Heart left ventricle (tissue), 16 donors: ENCODE measurements around the gene ADAMTS20. TPM values are rescaled to one million over a fixed set of nuclear protein-coding genes. Genes with fewer than 3 reads are reported as not detected.

Source experiments
- ATAC-seq, 4 donors: fragments of 200-7000 bp; cut with Tn5 transposase; one replicate each; pipeline ENCODE4 v1.9.1; 2020 to 2022; ENCODE audit warnings: moderate library complexity in 4 of 4, mild to moderate bottlenecking in 3 of 4, moderate number of reproducible peaks in 1 of 4
- DNase-seq, 5 donors: peaks; one replicate each; pipeline ENCODE4 v3.0.0-alpha.2; 2020
- H3K27ac ChIP-seq, 12 donors: fragments of 200-600 bp; sonication (generic) in 4 of 12; one replicate each; pipeline versions ENCODE4 v1.5.0 to v1.8.0; 2016 to 2022; ENCODE audit warnings: mild to moderate bottlenecking in 2 of 12
- H3K27me3 ChIP-seq, 9 donors: fragments of 200-600 bp; sonication (generic) in 2 of 9; one replicate each; pipeline versions ENCODE4 v1.5.1 to v1.8.0; 2016 to 2022; ENCODE audit warnings: mild to moderate bottlenecking in 3 of 9
- H3K36me3 ChIP-seq, 9 donors: fragments of 200-600 bp; sonication (generic) in 2 of 9; one replicate each; pipeline versions ENCODE4 v1.5.0 to v1.8.0; 2018 to 2022; ENCODE audit warnings: mild to moderate bottlenecking in 2 of 9
- H3K4me1 ChIP-seq, 12 donors: fragments of 200-600 bp; sonication (generic) in 4 of 12; one replicate each; pipeline versions ENCODE4 v1.5.0 to v1.8.0; 2016 to 2022; ENCODE audit warnings: mild to moderate bottlenecking in 3 of 12
- H3K4me3 ChIP-seq, 12 donors: fragments of 200-600 bp; sonication (generic) in 4 of 12; one replicate each; pipeline versions ENCODE4 v1.5.0 to v1.8.0; 2017 to 2022; ENCODE audit warnings: mild to moderate bottlenecking in 9 of 12, moderate library complexity in 4 of 12
- H3K9me3 ChIP-seq, 12 donors: fragments of 200-600 bp; sonication (generic) in 4 of 12; one replicate each; pipeline versions ENCODE4 v1.5.0 to v1.8.0; 2016 to 2022; ENCODE audit warnings: mild to moderate bottlenecking in 1 of 12
- POLR2A ChIP-seq, 2 donors: fragments of 450-650 bp; IDR thresholded peaks; one replicate each; pipeline ENCODE4 v1.6.1; 2017; ENCODE audit warnings: antibody characterized with exemption in 2 of 2, mild to moderate bottlenecking in 2 of 2, moderate library complexity in 2 of 2
- WGBS, 4 donors: extraction: QIAGEN DNeasy Blood & Tissue Kit in 2 of 4; methylation state at CpG; one replicate each; pipeline versions ENCODE4 v1.1.5 to v1.1.7; 2013 to 2018; 5-methylcytosine and 5-hydroxymethylcytosine counted together
- intact Hi-C, 10 donors: fragments of 100-400 bp; cut with DNase I; formaldehyde crosslinking; loops; one replicate each; pipeline versions ENCODE4 v1.11.1 to v1.14.2; 2022
- polyA plus RNA-seq, 2 donors: library from polyadenylated mRNA; stranded (reverse); fragments of 200-250 nt; gene quantifications; one replicate each; pipeline ENCODE4 v1.2.3, GENCODE V29; 2013
- total RNA-seq, 9 donors: library from RNA; depleted of rRNA in 2 of 9; stranded (reverse); fragments of >200 nt in 2 of 9; fragmentation: NEBNext Ultra II Directional in 3 of 9; extraction: Animal tissue kit (Norgen Biotek cat#: 25700) in 3 of 9; gene quantifications; one replicate each; pipeline versions ENCODE4 v1.1.0 to v1.2.4, GENCODE V29; 2016 to 2023
- TF ChIP-seq, protein P1 (sequence below), 12 donors: fragments of 200-600 bp; sonication (generic) in 4 of 12; IDR thresholded peaks; one replicate each; pipeline versions ENCODE4 v1.5.0 to v1.8.0; 2018 to 2022; ENCODE audit warnings: antibody characterized with exemption in 12 of 12, mild to moderate bottlenecking in 5 of 12
- donor health status: ischemic (EF 13 %, LVEDD 7.1; RV severe dilation, severe dysfunction).
- donor health status: healthy with polysubstance abuse.
- donor health status: DM: no; HTN: yes; CAD: no.
- donor health status: DM: no; HTN: no; CAD: no.
- donor health status: ischemic (EF 25% LVEDD 6.9; RV normal size, moderate dysfunction).
- donor health status: ischemic (EF 25% LVEDD 5.7; RV mildly dilated, moderate dysfunction).
- donor health status: healthy.
- donor health status: DM: yes; HTN: yes; CAD: no.
- donor health status: ischemic (EF 35%, LVEDD 5.7; RV mildly dilated, moderate dysfunction).
- donor health status: nonischemic (EF 11% LVEDD 7.7; RV severe dilation, severe dysfunction).
- donor health status: DM: yes; HTN: yes; CAD: no.
- donor health status: PGD.
- donor health status: ischemic (EF 29% LVEDD 5.4; RV normal size, mild dysfunction).
- donor health status: nonischemic (EF 23%, LVEDD 6.1; RV moderate dilation, normal function).

The ADAMTS20 gene
- total and polyA plus RNA-seq, 11 donors = 0.05 TPM; not detected in 10

DNA sequence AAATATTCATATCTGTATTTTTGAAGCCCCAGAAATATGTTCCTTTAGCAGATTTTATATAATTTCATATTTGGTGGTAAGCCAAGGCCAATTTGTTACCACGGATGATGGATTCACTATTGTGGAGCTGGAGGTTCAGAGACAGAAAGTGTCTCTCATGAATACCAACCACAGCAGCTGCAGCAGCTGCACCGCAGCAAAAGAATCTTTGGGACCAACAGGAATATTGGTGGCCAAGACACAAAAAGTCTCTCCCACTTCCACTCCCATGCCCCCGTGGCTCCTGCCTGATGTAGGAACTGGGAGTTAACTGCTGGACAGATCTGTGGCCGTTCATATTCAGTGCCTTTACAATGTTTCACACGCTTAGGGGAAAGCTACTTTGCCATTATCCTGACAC is 155.3 kb downstream of the ADAMTS20 start:
- ATAC-seq (no peak), DNase-seq (no peak)
- Histone ChIP-seq H3K9me3 (no peaks in the 10 kb centered on the region), H3K36me3 (no peaks in the 10 kb centered on the region), H3K4me3 (no peak overlapping the region), H3K27ac (no peak overlapping the region), H3K4me1 (no peaks in the 10 kb centered on the region), H3K27me3 (no peaks in the 10 kb centered on the region)
- TF ChIP-seq, protein P1, sequence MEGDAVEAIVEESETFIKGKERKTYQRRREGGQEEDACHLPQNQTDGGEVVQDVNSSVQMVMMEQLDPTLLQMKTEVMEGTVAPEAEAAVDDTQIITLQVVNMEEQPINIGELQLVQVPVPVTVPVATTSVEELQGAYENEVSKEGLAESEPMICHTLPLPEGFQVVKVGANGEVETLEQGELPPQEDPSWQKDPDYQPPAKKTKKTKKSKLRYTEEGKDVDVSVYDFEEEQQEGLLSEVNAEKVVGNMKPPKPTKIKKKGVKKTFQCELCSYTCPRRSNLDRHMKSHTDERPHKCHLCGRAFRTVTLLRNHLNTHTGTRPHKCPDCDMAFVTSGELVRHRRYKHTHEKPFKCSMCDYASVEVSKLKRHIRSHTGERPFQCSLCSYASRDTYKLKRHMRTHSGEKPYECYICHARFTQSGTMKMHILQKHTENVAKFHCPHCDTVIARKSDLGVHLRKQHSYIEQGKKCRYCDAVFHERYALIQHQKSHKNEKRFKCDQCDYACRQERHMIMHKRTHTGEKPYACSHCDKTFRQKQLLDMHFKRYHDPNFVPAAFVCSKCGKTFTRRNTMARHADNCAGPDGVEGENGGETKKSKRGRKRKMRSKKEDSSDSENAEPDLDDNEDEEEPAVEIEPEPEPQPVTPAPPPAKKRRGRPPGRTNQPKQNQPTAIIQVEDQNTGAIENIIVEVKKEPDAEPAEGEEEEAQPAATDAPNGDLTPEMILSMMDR (IDR thresholded peaks at IDR 0.05) = no peak
- no peak for TF ChIP-seq POLR2A (IDR thresholded peaks at IDR 0.05)
- intact Hi-C loops = no loop called here
- 59 to 69% (median 65%) methylated on average over 5 of the region's 5 CpGs for WGBS, 4 donors

DNA sequence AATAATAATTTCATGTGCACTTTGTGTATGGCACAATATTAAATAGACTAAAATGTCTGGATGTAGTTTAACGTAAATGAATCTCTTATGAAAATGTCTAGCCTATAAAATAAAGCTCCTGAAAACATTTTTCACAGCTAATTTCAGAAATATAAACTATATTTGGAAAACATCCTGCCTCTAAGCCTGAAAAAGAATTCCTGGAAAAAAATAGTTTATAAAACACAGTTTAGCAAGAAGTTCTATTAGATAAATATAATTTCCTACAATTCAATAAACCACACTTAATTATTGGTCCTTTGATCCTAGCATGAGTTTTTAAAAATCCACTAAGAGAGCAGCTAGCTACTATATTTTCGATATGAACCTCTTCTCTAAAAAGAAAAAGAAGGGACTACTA is 159.9 kb downstream of the ADAMTS20 start:
- no peaks in the 10 kb centered on the region for H3K27me3 ChIP-seq
- H3K36me3 ChIP-seq = no peaks in the 10 kb centered on the region
- no peaks in the 10 kb centered on the region for H3K4me1 ChIP-seq
- H3K4me3 ChIP-seq = no peak overlapping the region
- WGBS, 4 donors = 83 to 86% (median 85%) methylated on average over 2 of the region's 2 CpGs
- no peak for ATAC-seq
- H3K9me3 ChIP-seq = no peaks in the 10 kb centered on the region
- intact Hi-C loops = no loop called here
- no peak overlapping the region for H3K27ac ChIP-seq
- TF ChIP-seq POLR2A (IDR thresholded peaks at IDR 0.05) = no peak
- TF ChIP-seq, protein P1 (IDR thresholded peaks at IDR 0.05) = no peak
- no peak for DNase-seq

DNA sequence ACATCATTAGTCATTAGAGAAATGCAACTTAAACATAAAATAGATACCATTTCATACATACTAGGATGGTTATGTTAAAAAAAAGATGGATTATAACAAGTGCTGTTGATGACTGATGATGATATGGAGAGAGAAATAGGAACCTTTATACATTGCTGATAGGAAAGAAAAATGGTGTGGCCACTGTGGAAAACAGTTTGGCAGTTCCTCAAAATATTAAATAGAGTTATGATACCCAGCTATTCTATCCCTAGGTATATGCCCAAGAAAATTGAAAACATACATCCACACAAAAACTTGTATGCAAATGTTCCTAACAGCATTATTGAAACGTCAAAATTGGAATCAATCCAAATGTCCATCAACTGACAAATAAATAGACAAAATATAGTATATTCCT is 170.1 kb downstream of the ADAMTS20 start:
- Histone ChIP-seq H3K4me3 (no peak overlapping the region), H3K36me3 (no peaks in the 10 kb centered on the region), H3K4me1 (no peaks in the 10 kb centered on the region), H3K9me3 (peaks cover 0 to 33% (median 13%) of the 10 kb centered on the region in 12 donors), H3K27ac (no peak overlapping the region), H3K27me3 (no peaks in the 10 kb centered on the region)
- no peak for ATAC-seq
- DNase-seq = no peak
- WGBS, 4 donors = 63 to 73% (median 65%) methylated on average over 1 of the region's 1 CpG
- intact Hi-C loops = no loop called here
- TF ChIP-seq, protein P1 (IDR thresholded peaks at IDR 0.05) = no peak
- no peak for TF ChIP-seq POLR2A (IDR thresholded peaks at IDR 0.05)

DNA sequence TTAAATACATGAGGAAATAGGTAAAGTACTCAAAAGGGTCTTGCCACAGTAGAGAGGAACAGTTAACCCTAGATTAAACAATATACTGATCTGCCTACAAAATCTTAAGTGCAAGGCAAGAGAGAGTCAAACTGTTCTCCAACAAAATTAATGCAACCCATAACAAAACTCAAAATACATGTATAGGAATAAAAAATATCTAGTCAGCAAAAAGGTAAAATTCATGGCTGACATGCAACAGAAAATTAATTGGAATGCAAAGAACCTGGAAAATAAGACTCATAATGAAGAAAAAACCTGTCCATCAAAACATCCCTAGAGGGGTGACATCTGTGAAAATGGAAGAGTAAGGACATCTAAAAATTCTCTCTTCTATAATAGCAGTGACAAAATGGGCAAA is 173.6 kb downstream of the ADAMTS20 start:
- intact Hi-C loops = no loop called here
- Histone ChIP-seq H3K27ac (no peak overlapping the region), H3K9me3 (peaks cover 0 to 27% (median 13%) of the 10 kb centered on the region in 12 donors), H3K4me3 (no peak overlapping the region), H3K36me3 (no peaks in the 10 kb centered on the region), H3K27me3 (no peaks in the 10 kb centered on the region), H3K4me1 (no peaks in the 10 kb centered on the region)
- ATAC-seq (no peak), DNase-seq (no peak)
- TF ChIP-seq, protein P1 (IDR thresholded peaks at IDR 0.05) = no peak
- no peak for TF ChIP-seq POLR2A (IDR thresholded peaks at IDR 0.05)
